GM19467 (cell line): ENCODE data around the gene ZNF500.
"Not testable (repeated sequence)": the region's sequence is repeated elsewhere in the genome, so short reads cannot be mapped to it uniquely, and the experiment has no call there.

ENCODE experiments used
- ATAC-seq: cut with Tn5 transposase; IDR thresholded peaks from one replicate; pipeline ENCODE4 v1.9.1; 2021; ENCODE audit warnings: mild to moderate bottlenecking, moderate library complexity; ENCODE audit not compliant: unreplicated experiment

Gene ZNF500

DNA sequence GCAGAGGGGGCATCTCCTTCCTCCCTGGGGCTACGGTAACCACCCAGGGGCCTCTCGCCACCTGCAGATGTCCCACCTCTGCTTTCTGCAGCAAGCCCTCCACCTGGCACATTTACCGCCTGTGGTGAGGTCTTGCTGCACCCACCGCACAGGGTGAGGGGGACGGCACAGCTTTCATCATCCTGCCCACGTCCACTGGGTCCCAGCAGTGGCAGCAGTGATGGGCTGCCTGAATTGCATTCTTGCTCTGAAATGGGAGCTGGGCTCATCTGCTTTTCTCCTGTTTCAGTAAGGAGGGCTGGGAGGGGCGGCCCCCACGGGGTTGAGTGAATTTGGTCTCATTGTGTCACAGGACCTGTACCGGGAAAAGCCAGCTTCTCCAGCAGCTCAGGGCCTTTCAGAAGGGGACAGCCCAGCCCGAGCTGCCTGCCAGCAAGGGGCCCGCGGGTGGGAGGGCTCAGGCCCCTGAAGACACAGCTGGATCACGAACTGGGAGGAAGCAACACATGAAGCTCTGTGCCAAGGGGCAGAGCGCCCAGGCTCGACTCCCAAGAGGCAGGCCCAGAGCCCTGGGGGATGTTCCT lies 19.9 kb downstream of the ZNF500 start:
- no peak for ATAC-seq

GRCh38 chr16:4746215-4746614 lies 20.7 kb downstream of the ZNF500 start:
- ATAC-seq, result no peak

DNA sequence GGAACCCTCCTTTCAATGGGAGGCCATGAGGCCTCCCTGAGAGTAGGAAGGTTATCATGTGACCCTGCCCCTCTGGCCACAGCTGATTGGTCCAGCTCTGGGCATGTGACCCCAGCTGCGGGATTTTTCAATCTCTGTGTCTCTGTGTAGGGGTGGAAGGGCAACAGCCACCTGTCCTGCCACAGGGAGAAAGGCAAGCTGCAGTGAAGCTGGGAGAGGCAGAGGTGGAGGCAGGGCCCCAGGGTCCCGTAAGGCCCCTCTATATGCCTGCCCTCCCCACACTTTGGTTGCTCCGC lies 21.7 kb downstream of the ZNF500 start:
- no peak for ATAC-seq

DNA sequence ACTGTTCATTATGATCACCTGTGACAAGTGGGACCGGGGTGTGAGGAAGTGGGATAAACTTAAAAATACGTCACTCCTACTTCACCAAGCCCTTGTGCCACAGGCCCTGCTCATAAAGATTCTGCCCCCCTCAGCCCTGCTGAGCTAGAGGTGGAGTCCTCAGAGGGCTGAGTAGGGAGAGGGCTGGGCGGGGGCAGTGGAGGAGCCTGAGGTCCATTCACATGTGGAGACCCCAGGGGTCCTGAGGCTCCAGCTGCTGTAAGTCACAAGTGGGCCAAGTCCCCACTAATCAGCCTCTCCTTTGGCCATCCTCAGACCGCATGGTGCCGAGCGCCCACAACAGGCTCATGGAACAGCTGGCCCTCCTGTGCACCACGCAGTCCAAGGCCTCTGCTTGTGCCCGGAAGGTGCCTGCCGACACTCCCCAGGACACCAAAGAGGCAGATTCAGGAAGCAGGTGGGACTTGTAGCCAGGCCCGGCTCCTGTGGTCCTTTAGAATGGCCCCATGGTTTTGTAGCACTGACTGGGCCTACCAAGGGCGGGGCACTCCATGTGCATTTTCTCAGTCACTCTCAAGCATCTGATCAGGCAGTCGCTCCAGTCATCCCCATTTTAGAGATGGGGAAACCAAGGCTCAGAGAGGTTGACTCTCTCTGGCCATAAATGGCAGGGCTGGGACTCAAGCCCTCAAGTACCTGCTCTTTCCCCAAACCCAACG lies 22.2 kb downstream of the ZNF500 start:
- no peak for ATAC-seq

GRCh38 chr16:4743226-4743878 lies 23.6 kb downstream of the ZNF500 start:
- ATAC-seq, result no peak

DNA sequence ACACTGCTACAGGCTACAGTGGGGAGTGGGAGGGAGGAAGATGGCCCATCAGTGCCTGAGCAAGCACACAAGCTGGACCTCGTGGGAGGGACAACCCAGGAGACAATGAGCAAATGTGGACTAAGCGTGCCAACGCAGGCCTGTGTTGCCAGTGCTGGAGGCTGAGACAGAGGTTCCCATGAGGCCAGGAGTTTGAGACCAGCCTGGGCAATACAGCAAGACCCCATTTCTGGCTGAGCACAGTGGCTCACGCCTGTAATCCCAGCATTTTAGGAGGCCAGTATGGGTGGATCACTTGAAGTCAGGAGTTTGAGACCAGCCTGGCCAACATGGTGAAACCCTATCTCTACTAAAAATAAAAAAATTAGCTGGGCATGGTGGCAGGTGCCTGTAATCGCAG lies 28.6 kb downstream of the ZNF500 start:
- ATAC-seq, result not testable (repeated sequence)

- no peak for ATAC-seq
These were observed 29.4 kb downstream of the ZNF500 start for GRCh38 chr16:4737545-4737944.

GRCh38 chr16:4736546-4736945 lies 30.4 kb downstream of the ZNF500 start:
- ATAC-seq, result no peak

GRCh38 chr16:4734730-4735535 lies 32.0 kb downstream of the ZNF500 start:
- ATAC-seq, result peak; percentile 44

- ATAC-seq, result peak; percentile 77
These were observed 32.8 kb downstream of the ZNF500 start, which contains the start of the genes ANKS3 and DNAAF8 for GRCh38 chr16:4734063-4734729. ANKS3 (minus strand) TSS chr16:4734271; CDS start chr16:4730149, 4,122 bp downstream. DNAAF8 (plus strand) TSS chr16:4734537; CDS start chr16:4736515, 1,978 bp downstream.

DNA sequence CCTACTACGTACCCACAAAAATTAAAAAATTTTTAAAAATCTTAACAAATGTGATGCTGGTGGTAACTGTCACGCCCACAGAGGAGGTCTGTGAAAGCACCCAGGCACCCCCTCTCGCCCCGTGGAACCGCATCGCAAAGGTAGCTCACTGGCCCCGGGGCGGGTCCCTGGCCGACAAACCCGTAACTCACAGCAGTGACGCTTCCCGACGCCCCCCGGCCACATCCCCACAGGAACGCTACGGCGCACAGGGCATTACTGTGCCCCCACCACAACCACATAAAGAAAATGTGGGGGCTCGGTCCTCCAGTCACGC lies 33.3 kb downstream of the ZNF500 start:
- peak; percentile 1 for ATAC-seq

- no peak for ATAC-seq
These were observed 33.7 kb downstream of the ZNF500 start for GRCh38 chr16:4733211-4733742.

GRCh38 chr16:4729876-4730275 lies 37.1 kb downstream of the ZNF500 start:
- ATAC-seq, result no peak

DNA sequence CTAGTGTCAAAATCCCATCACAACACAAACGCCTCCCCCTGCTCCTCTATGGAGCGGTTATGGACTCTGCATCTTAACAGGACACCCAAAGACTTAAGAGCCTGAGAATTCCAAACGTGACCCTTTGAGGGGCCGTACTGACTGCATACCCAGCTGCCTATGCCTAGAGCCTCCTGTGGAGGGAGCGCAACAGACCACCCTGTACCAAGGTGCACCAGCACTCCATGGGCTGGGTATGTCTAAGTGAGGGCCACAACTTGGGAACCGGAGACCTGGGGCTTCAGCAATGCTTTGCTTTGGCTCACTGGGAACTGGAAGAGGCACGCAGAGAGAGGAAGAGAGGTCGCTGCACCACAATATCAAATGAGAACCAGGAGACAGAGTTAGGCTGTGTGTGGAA lies 38.3 kb downstream of the ZNF500 start:
- no peak for ATAC-seq

- ATAC-seq, result no peak
These were observed 40.3 kb downstream of the ZNF500 start for GRCh38 chr16:4726616-4727015.

DNA sequence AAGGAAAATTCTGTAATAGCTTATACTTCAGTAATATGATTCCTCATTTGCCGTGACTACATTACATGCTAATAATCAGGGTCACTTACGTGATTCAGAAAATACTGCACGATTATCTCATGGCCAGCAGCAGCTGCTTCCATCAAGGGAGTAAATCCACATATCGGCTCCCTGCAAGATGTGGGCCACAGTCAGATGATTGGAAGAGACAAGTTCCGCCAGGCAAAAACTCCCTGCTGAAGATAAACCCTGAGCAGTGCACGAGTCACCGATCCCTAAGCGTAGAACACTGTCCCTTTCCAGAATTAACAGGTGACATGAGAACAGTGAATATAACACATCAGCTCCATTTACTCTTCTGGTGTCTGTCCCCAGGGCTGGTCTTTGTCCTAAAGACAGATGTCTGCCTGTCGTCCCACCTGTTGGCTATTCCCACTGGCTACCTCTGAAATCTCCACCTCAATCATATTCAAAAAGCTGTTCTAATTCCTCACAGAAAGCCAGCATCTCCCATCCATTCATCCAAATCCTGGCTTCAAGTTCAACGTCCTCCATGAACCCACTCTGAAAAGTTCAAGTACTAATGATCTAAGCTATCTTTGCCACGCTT lies 42.2 kb downstream of the ZNF500 start:
- no peak for ATAC-seq

DNA sequence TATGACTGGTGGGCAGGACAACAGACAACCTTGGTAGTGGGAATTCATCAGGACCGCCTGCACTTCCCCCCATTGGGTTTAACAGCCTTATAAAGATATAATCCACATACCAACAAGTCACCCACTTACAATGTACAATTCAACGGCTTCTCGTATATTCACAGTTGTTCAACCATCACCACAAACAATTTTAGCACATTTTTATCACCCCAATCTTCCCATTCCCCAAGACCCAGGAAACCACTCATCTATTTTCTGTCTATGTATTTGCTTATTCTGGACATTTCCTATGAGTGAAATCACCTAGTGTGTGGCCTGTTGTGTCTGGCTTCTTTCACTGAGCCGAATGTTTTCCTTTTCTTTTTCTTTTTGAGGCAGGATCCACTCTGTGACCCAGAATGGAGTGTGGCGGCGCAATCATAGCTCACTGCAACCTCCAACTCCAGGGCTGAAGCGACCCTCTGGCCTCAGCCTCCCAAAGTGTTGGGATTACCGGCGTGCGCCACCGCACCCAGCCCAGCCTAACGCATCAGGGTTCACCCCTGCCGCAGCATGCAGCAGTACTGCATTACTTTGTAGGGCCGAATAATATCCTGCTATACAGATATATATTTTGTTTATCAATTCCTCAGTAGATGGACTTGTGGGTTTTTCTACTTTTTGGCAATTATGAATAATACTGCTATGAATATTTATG lies 43.7 kb downstream of the ZNF500 start:
- ATAC-seq, result no peak

GRCh38 chr16:4718466-4718865 lies 48.5 kb downstream of the ZNF500 start:
- ATAC-seq, result no peak

- ATAC-seq, result no peak
These were observed 52.0 kb downstream of the ZNF500 start for GRCh38 chr16:4714996-4715395.
